Right renal pelvis (tissue), 4 donors: ENCODE measurements around the gene CALML4. TPM values are rescaled to one million over a fixed set of nuclear protein-coding genes. Genes with fewer than 3 reads are reported as not detected.
A peak's percentile ranks its signal among the peaks of the same experiment; 100 is the strongest.
"Not testable (repeated sequence)": the region's sequence is repeated elsewhere in the genome, so short reads cannot be mapped to it uniquely, and the experiment has no call there.

Experiments used
- DNase-seq, 4 donors: peaks; one replicate each; pipeline ENCODE4 v3.0.0-alpha.2; 2013; ENCODE audit warnings: low read depth in 4 of 4, low spot score in 3 of 4, missing footprints in 1 of 4
- polyA plus RNA-seq, 4 donors: library from polyadenylated mRNA; unstranded; fragments of 120-200 nt; gene quantifications; one replicate each; pipeline ENCODE4 v1.2.1, GENCODE V29; 2013; ENCODE audit not compliant: insufficient read length in 4 of 4

CALML4 gene
- polyA plus RNA-seq, 4 donors, result 31.2 to 37.0 (median 34.5) TPM

- DNase-seq, result no peak
Observed at GRCh38 chr15:68192804-68193486, 12.2 kb downstream of the CALML4 start.

- no peak for DNase-seq
Observed at GRCh38 chr15:68192117-68192516, 13.0 kb downstream of the CALML4 start.

GRCh38 chr15:68191555-68191954 lies 13.6 kb downstream of the CALML4 start:
- DNase-seq, result no peak

GRCh38 chr15:68190048-68190447 lies 15.1 kb downstream of the CALML4 start:
- DNase-seq, result no peak

GRCh38 chr15:68188647-68189046 lies 16.5 kb downstream of the CALML4 start:
- no peak for DNase-seq

- DNase-seq, result no peak
Observed at GRCh38 chr15:68187559-68187958, 17.6 kb downstream of the CALML4 start.

GRCh38 chr15:68186671-68187397 lies 18.3 kb downstream of the CALML4 start:
- DNase-seq, result no peak

GRCh38 chr15:68184616-68185480 lies 20.3 kb downstream of the CALML4 start:
- DNase-seq, result no peak

- no peak for DNase-seq
Observed at GRCh38 chr15:68183616-68184315, 21.4 kb downstream of the CALML4 start.

- DNase-seq, result no peak
Observed at GRCh38 chr15:68177742-68178141, 27.4 kb downstream of the CALML4 start.

GRCh38 chr15:68176601-68177000 lies 28.5 kb downstream of the CALML4 start:
- no peak for DNase-seq

GRCh38 chr15:68175526-68175925 lies 29.6 kb downstream of the CALML4 start:
- DNase-seq, result no peak

GRCh38 chr15:68173119-68173518 lies 32.0 kb downstream of the CALML4 start:
- no peak for DNase-seq

GRCh38 chr15:68172037-68172436 lies 33.1 kb downstream of the CALML4 start:
- not testable (repeated sequence) for DNase-seq

GRCh38 chr15:68166847-68167246 lies 38.3 kb downstream of the CALML4 start:
- DNase-seq, result no peak

- DNase-seq, result no peak
Observed at GRCh38 chr15:68163191-68163590, 41.9 kb downstream of the CALML4 start.

GRCh38 chr15:68158046-68158628 lies 47.0 kb downstream of the CALML4 start:
- DNase-seq, result no peak

GRCh38 chr15:68157074-68157473 lies 48.1 kb downstream of the CALML4 start:
- no peak for DNase-seq

GRCh38 chr15:68154923-68155559 lies 50.1 kb downstream of the CALML4 start:
- peak; percentile 44 to 64 (median 54) for DNase-seq

- no peak for DNase-seq
Observed at GRCh38 chr15:68152342-68152741, 52.8 kb downstream of the CALML4 start.
